ENCODE measurements around the gene FNBP1. TPM values are rescaled to one million over a fixed set of nuclear protein-coding genes. Genes with fewer than 3 reads are reported as not detected.
A peak's percentile ranks its signal among the peaks of the same experiment; 100 is the strongest.

Gene FNBP1
- total RNA-seq, 6 experiments from 2014 or later: 11.7 to 27.1 (median 15.9) TPM

- H3K27ac ChIP-seq: peak overlapping the region; percentile 80 to 90 (median 84)
- TF ChIP-seq CTCF (IDR thresholded peaks at IDR 0.05): no peak
- TF ChIP-seq POLR2A (IDR thresholded peaks at IDR 0.05): peak; percentile 50
- intact Hi-C loops (cut with DNase I): no loop called here
- no peaks in the 10 kb centered on the region for H3K27me3 ChIP-seq
- ATAC-seq: peak; percentile 69 to 83 (median 80)
- DNase-seq: peak in 1 of 3 donors; percentile 57
- 34% methylated on average over 14 of the region's 14 CpGs for WGBS (ENCODE audit: insufficient coverage, low coverage, low lambda C conversion rate, missing lambda C conversion rate)
- peaks cover 0 to 4% (median 0%) of the 10 kb centered on the region in 4 donors for H3K4me1 ChIP-seq
- no peaks in the 10 kb centered on the region for H3K9me3 ChIP-seq
- H3K36me3 ChIP-seq: peaks cover 0 to 5% (median 0%) of the 10 kb centered on the region in 4 donors
- peak overlapping the region; percentile 2 to 44 (median 38) for H3K4me3 ChIP-seq
These were observed 79.9 kb downstream of the FNBP1 start for GRCh38 chr9:129962889-129963703.

GRCh38 chr9:129962451-129962864 lies 80.5 kb downstream of the FNBP1 start:
- WGBS (ENCODE audit: insufficient coverage, low coverage, low lambda C conversion rate, missing lambda C conversion rate): 59% methylated on average over 9 of the region's 9 CpGs
- no peaks in the 10 kb centered on the region for H3K9me3 ChIP-seq
- peak overlapping the region; percentile 2 to 44 (median 38) for H3K4me3 ChIP-seq
- DNase-seq: no peak
- intact Hi-C loops (cut with DNase I): no loop called here
- peaks cover 0 to 4% (median 0%) of the 10 kb centered on the region in 4 donors for H3K4me1 ChIP-seq
- H3K36me3 ChIP-seq: peaks cover 0 to 8% (median 0%) of the 10 kb centered on the region in 4 donors
- peak in 2 of 4 donors; percentile 4 to 5 for ATAC-seq
- no peaks in the 10 kb centered on the region for H3K27me3 ChIP-seq
- peak overlapping the region; percentile 80 to 90 (median 84) for H3K27ac ChIP-seq
- TF ChIP-seq POLR2A (IDR thresholded peaks at IDR 0.05): no peak
- no peak for TF ChIP-seq CTCF (IDR thresholded peaks at IDR 0.05)

- Histone ChIP-seq H3K4me3 (no peak overlapping the region), H3K27ac (no peak overlapping the region), H3K9me3 (no peaks in the 10 kb centered on the region), H3K27me3 (no peaks in the 10 kb centered on the region), H3K4me1 (peaks cover 0 to 10% (median 0%) of the 10 kb centered on the region in 4 donors), H3K36me3 (peaks cover 0 to 8% (median 1%) of the 10 kb centered on the region in 4 donors)
- no peak for TF ChIP-seq CTCF (IDR thresholded peaks at IDR 0.05)
- TF ChIP-seq POLR2A (IDR thresholded peaks at IDR 0.05): no peak
- 50% methylated on average over 1 of the region's 1 CpG for WGBS (ENCODE audit: insufficient coverage, low coverage, low lambda C conversion rate, missing lambda C conversion rate)
- intact Hi-C loops (cut with DNase I): no loop called here
- no peak for ATAC-seq
- DNase-seq: no peak
These were observed 84.2 kb downstream of the FNBP1 start for GRCh38 chr9:129958796-129959195.

GRCh38 chr9:129954868-129955550 lies 88.0 kb downstream of the FNBP1 start:
- TF ChIP-seq CTCF (IDR thresholded peaks at IDR 0.05) (no peak), POLR2A (IDR thresholded peaks at IDR 0.05) (no peak)
- peaks cover 0 to 8% (median 1%) of the 10 kb centered on the region in 4 donors for H3K36me3 ChIP-seq
- no peaks in the 10 kb centered on the region for H3K9me3 ChIP-seq
- intact Hi-C loops (cut with DNase I): no loop called here
- H3K27ac ChIP-seq: peak overlapping the region in 1 of 3 donors; percentile 29
- 54% methylated on average over 4 of the region's 6 CpGs for WGBS (ENCODE audit: insufficient coverage, low coverage, low lambda C conversion rate, missing lambda C conversion rate)
- H3K4me1 ChIP-seq: peaks cover 0 to 10% (median 0%) of the 10 kb centered on the region in 4 donors
- no peaks in the 10 kb centered on the region for H3K27me3 ChIP-seq
- H3K4me3 ChIP-seq: no peak overlapping the region
- DNase-seq (no peak), ATAC-seq (peak; percentile 52 to 76 (median 64))
